Prostate gland (tissue), 2 donors: ENCODE results near the gene CLEC16A.

Experiments used
- CTCF ChIP-seq, 4 experiments: fragments of 200-600 bp in 2 of 4; fragments of 450-650 bp in 2 of 4; sonication (generic) in 2 of 4; IDR thresholded peaks; 1 replicate in 3 of 4; 2 replicates in 1 of 4; pipeline ENCODE4 v1.5.1; 2016 to 2019; ENCODE audit warnings: antibody characterized with exemption in 4 of 4, mild to moderate bottlenecking in 2 of 4, moderate library complexity in 2 of 4
- POLR2A ChIP-seq: fragments of 450-650 bp; IDR thresholded peaks from one replicate; pipeline ENCODE4 v1.6.1; 2016; ENCODE audit warnings: antibody characterized with exemption, mild to moderate bottlenecking
- POLR2AphosphoS5 ChIP-seq: sonication (generic); formaldehyde crosslinking; IDR thresholded peaks from one replicate; pipeline ENCODE4 v1.6.1; 2017; ENCODE audit warnings: antibody characterized with exemption

GRCh38 chr16:11144122-11144521 lies 199.8 kb downstream of the CLEC16A start:
- TF ChIP-seq CTCF (IDR thresholded peaks at IDR 0.05): no peak
- TF ChIP-seq POLR2A: no peak
- no peak for TF ChIP-seq POLR2AphosphoS5
